CD4-positive, alpha-beta T cell (primary cell): Measurements from ENCODE around the gene MYZAP. TPM values are rescaled to one million over a fixed set of nuclear protein-coding genes. Genes with fewer than 3 reads are reported as not detected.

Experiments
- ATAC-seq: fragments of 200-7000 bp; cut with Tn5 transposase; one replicate; pipeline ENCODE4 v1.10.0; 2022; ENCODE audit warnings: mild to moderate bottlenecking; ENCODE audit not compliant: poor library complexity
- CTCF ChIA-PET: fragments of 350-600 bp; sonication (Branson Sonifier 250); formaldehyde crosslinking; loops from one replicate; lab custom pipeline; 2021; ENCODE audit warnings: antibody characterized with exemption, inconsistent platforms; lab: Charles Lee
- POLR2A ChIA-PET: fragments of 350-600 bp; sonication (Branson Sonifier 250); formaldehyde crosslinking; loops from one replicate; lab custom pipeline; 2021; ENCODE audit warnings: antibody characterized with exemption, inconsistent platforms; lab: Charles Lee
- DNase-seq, 14 experiments: peaks; one replicate each; pipeline ENCODE4 v3.0.0-alpha.2; 2013 to 2020; ENCODE audit warnings: mixed read lengths in 2 of 14
- H3K27ac ChIP-seq, 2 donors: one replicate each; pipeline versions ENCODE4 v1.5.1 to v1.7.0; 2013; ENCODE audit warnings: low read length in 2 of 2, low read depth in 1 of 2, mild to moderate bottlenecking in 1 of 2
- H3K27me3 ChIP-seq, 2 experiments: 1 replicate in 1 of 2; 2 replicates in 1 of 2; pipeline versions ENCODE4 v1.6.1 to v1.7.0; 2013; ENCODE audit warnings: low read length in 2 of 2, control low read depth in 1 of 2, mild to moderate bottlenecking in 1 of 2, moderate library complexity in 1 of 2; ENCODE audit not compliant: insufficient read depth in 2 of 2, control insufficient read depth in 1 of 2
- H3K36me3 ChIP-seq: one replicate; pipeline ENCODE4 v1.6.1; 2013; ENCODE audit warnings: low read length, control low read depth; ENCODE audit not compliant: insufficient read depth
- H3K4me1 ChIP-seq: one replicate; pipeline ENCODE4 v1.6.1; 2013; ENCODE audit warnings: low read length, control low read depth; ENCODE audit not compliant: insufficient read depth
- H3K4me3 ChIP-seq: one replicate; pipeline ENCODE4 v1.5.1; 2013; ENCODE audit warnings: mild to moderate bottlenecking, low read length, moderate library complexity
- H3K9me3 ChIP-seq, 2 experiments: 1 replicate in 1 of 2; 2 replicates in 1 of 2; pipeline versions ENCODE4 v1.6.1 to v1.7.0; 2013; ENCODE audit warnings: low read length in 2 of 2, mild to moderate bottlenecking in 2 of 2, control low read depth in 1 of 2, moderate library complexity in 1 of 2; ENCODE audit not compliant: control insufficient read depth in 1 of 2, insufficient read depth in 1 of 2
- H3K27ac Mint-ChIP-seq: one replicate; pipeline ENCODE4 v1.8.0; 2020; ENCODE audit warnings: mixed read lengths
- H3K27me3 Mint-ChIP-seq: one replicate; pipeline ENCODE4 v1.8.0; 2021; ENCODE audit warnings: mixed read lengths
- H3K36me3 Mint-ChIP-seq: one replicate; pipeline ENCODE4 v1.8.0; 2021; ENCODE audit warnings: low read depth, mixed read lengths
- H3K4me1 Mint-ChIP-seq: one replicate; pipeline ENCODE4 v1.8.0; 2021; ENCODE audit warnings: low read depth, mixed read lengths
- H3K4me3 Mint-ChIP-seq: one replicate; pipeline ENCODE4 v1.8.0; 2020; ENCODE audit warnings: mild to moderate bottlenecking, mixed read lengths
- H3K9me3 Mint-ChIP-seq: one replicate; pipeline ENCODE4 v1.8.0; 2020; ENCODE audit warnings: mixed read lengths
- intact Hi-C, 2 experiments: fragments of 100-400 bp; cut with DNase I in 1 of 2; cut with micrococcal nuclease in 1 of 2; formaldehyde crosslinking; loops; one replicate each; pipeline versions ENCODE4 v1.15.1 to v1.9.0; 2023 to 2025; cut with DNase I, micrococcal nuclease
- total RNA-seq, 174 experiments: library from RNA in 2 of 174; stranded (reverse) in 2 of 174; gene quantifications; one replicate each; pipeline ENCODE4 v1.2.3 and lab custom pipeline; 2021 to 2026
- TF ChIP-seq, protein P1 (sequence below): fragments of 200-600 bp; IDR thresholded peaks from one replicate; pipeline ENCODE4 v1.8.0; 2022; ENCODE audit warnings: antibody characterized with exemption, mild to moderate bottlenecking

Gene MYZAP
- total RNA-seq, 2 experiments from 2014 or later, result 0.66 to 1.1 TPM

DNA sequence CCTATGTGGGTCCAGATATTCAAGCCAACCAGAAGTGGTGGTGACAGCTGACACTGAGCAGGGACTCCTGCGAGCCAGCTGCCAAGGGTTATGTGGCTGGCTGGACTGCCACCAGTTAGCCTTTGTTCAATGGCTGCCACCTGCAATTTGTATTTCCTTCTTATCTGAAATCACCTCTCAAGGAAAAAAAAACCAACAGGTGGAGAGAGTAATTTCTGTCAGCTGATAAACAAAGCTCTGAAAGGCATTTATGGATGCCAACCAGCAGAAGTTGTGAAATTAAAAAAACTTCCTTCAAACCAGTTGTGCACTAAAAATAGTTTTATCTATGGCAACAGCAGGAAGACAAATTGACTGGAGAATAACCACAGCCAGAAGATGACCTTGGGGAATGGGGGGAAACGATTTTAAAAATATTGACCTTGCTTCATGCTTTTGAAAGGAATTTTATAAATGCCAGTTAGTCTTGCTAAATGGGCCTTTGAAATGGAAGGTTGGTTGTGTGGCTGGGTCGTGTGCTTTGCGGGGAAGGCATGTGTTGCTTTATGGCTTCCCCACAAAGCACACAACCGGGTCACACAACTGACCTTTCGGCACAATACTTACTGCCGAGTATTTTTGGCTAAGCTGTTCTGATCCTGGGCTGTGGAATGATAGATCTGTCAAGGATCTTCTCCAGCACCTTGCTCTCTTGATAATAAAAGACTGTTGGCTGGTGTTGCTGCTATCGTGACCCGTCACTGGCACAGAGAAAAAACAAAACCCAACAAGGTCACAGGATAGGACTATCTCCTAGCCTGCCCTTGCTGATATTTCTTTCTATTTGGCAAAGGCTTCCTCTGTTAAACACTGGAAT, 3.5 kb downstream of the MYZAP start:
- no peaks in the 10 kb centered on the region for H3K9me3 ChIP-seq
- ATAC-seq, result no peak
- H3K36me3 Mint-ChIP-seq, result no peaks in the 10 kb centered on the region
- H3K36me3 ChIP-seq, result no peaks in the 10 kb centered on the region
- no peak overlapping the region for H3K4me3 ChIP-seq
- intact Hi-C loops, result loop anchor here in 1 of 2 experiments (5.0 to 10.0 kb wide), 2 partner anchors 33 to 110 kb away; partner anchors contain the start of gene POLR2M
- no peak overlapping the region for H3K27ac ChIP-seq
- TF ChIP-seq, protein P1, sequence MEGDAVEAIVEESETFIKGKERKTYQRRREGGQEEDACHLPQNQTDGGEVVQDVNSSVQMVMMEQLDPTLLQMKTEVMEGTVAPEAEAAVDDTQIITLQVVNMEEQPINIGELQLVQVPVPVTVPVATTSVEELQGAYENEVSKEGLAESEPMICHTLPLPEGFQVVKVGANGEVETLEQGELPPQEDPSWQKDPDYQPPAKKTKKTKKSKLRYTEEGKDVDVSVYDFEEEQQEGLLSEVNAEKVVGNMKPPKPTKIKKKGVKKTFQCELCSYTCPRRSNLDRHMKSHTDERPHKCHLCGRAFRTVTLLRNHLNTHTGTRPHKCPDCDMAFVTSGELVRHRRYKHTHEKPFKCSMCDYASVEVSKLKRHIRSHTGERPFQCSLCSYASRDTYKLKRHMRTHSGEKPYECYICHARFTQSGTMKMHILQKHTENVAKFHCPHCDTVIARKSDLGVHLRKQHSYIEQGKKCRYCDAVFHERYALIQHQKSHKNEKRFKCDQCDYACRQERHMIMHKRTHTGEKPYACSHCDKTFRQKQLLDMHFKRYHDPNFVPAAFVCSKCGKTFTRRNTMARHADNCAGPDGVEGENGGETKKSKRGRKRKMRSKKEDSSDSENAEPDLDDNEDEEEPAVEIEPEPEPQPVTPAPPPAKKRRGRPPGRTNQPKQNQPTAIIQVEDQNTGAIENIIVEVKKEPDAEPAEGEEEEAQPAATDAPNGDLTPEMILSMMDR, result no peak
- H3K9me3 Mint-ChIP-seq, result no peaks in the 10 kb centered on the region
- H3K4me1 Mint-ChIP-seq, result peaks cover 16% of the 10 kb centered on the region
- peaks cover 5 to 10% of the 10 kb centered on the region in 2 experiments for H3K27me3 ChIP-seq
- H3K4me3 Mint-ChIP-seq, result no peak overlapping the region
- DNase-seq, result no peak
- H3K4me1 ChIP-seq, result peaks cover 10% of the 10 kb centered on the region
- no peak overlapping the region for H3K27ac Mint-ChIP-seq
- CTCF ChIA-PET, result interaction anchor here (0.7 kb wide), 1 partner anchor 43 kb away, joined by 3 read pairs; no protein-coding TSS in a partner anchor
- POLR2A ChIA-PET, result no interaction called here
- peaks cover 18% of the 10 kb centered on the region for H3K27me3 Mint-ChIP-seq

DNA sequence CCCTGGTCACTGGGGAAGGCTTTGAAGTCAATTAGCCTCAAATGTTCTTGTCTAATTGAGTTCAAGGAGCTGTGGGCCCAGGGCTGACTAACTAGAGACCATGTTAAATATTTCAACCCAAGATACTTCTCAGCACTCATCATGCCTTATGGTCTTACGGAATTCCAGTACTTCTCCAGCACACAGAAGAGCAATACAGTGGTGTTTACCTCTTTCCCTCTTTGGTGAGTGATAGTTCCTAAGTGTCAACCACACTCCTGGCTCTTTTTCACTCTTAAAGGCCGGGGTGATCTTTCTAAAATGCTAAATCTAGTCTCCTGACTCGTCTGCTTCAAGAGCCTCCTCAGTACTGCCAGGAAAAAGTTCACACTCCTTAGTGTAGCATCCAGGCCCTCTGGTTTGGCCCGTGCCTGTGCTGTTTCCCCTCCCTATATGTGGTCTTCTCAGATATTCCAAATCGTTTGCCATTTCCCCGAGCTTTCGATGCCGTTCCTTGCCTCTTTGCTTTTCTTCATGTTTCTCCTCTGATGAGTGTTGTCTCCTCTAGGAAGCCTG, 4.7 kb downstream of the MYZAP start:
- intact Hi-C loops, result loop anchor here in 1 of 2 experiments (5.0 to 10.0 kb wide), 2 partner anchors 34 to 108 kb away; partner anchors contain the start of gene POLR2M
- TF ChIP-seq, protein P1, result no peak
- Mint-ChIP-seq H3K9me3 (no peaks in the 10 kb centered on the region), H3K4me1 (peaks cover 9% of the 10 kb centered on the region), H3K36me3 (no peaks in the 10 kb centered on the region), H3K27me3 (peaks cover 12% of the 10 kb centered on the region), H3K4me3 (no peak overlapping the region), H3K27ac (no peak overlapping the region)
- CTCF ChIA-PET, result no interaction called here
- Histone ChIP-seq H3K27me3 (peaks cover 0 to 10% of the 10 kb centered on the region in 2 experiments), H3K36me3 (no peaks in the 10 kb centered on the region), H3K9me3 (no peaks in the 10 kb centered on the region), H3K27ac (no peak overlapping the region), H3K4me1 (peaks cover 4% of the 10 kb centered on the region), H3K4me3 (no peak overlapping the region)
- no peak for DNase-seq
- no peak for ATAC-seq
- POLR2A ChIA-PET, result no interaction called here

DNA sequence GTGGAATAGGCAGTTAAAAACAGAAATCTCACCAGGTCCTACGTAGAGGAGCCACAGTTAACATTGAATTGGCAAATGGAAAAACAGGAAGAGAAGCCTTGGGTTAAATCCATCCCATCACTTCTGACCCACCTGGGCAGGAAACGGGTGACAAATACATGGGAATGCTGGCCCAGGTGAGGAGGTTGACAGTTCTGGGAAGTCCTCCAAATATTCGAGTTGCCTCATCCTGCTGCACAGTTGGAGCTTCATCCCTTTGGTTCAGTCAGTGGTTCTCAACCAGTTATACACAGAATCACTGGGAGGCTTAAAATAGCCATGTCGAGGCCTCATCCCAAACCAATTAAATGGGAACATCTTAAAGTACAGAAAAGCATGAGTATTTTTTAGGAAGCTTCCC, 5.3 kb downstream of the MYZAP start:
- Histone ChIP-seq H3K27me3 (peaks cover 0 to 9% of the 10 kb centered on the region in 2 experiments), H3K36me3 (no peaks in the 10 kb centered on the region), H3K27ac (no peak overlapping the region), H3K9me3 (no peaks in the 10 kb centered on the region), H3K4me3 (no peak overlapping the region), H3K4me1 (peaks cover 2% of the 10 kb centered on the region)
- H3K4me3 Mint-ChIP-seq, result no peak overlapping the region
- H3K4me1 Mint-ChIP-seq, result peaks cover 8% of the 10 kb centered on the region
- ChIA-PET POLR2A (no interaction called here), CTCF (interaction anchor here (0.5 kb wide), 1 partner anchor 32 kb away, joined by 4 read pairs; no protein-coding TSS in a partner anchor)
- TF ChIP-seq, protein P1, result no peak
- ATAC-seq (no peak), DNase-seq (no peak)
- H3K9me3 Mint-ChIP-seq, result no peaks in the 10 kb centered on the region
- H3K27me3 Mint-ChIP-seq, result peaks cover 12% of the 10 kb centered on the region
- intact Hi-C loops, result loop anchor here in 1 of 2 experiments (5.0 to 10.0 kb wide), 2 partner anchors 35 to 108 kb away; partner anchors contain the start of gene POLR2M
- no peaks in the 10 kb centered on the region for H3K36me3 Mint-ChIP-seq
- no peak overlapping the region for H3K27ac Mint-ChIP-seq
